HG03103 (cell line): ENCODE results near the gene ANO2.

Experiments
- ATAC-seq: cut with Tn5 transposase; IDR thresholded peaks from one replicate; pipeline ENCODE4 v1.9.1; 2021; ENCODE audit warnings: low read depth; ENCODE audit not compliant: unreplicated experiment

The ANO2 gene

DNA sequence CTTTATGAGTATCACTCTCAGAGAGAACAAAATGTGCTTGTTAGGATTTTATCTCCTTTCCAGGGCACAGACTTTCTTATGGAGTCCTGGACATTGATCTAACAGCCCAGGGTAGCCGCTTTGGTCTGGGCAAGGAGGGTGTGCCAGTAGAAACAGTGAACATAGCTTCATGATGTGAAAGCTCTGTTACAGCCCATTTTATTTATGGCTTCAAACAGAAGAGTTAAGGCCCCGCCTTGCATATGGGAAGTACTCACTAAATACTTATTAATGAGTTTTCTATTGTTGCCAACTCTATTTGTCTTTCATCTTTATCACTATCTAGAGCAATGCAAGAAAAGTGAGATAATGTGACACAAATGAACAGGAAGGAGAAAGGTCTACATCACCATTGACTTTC, 312.6 kb downstream of the ANO2 start:
- no peak for ATAC-seq

- ATAC-seq: no peak
Measured at GRCh38 chr12:5631497-5631896, 313.6 kb downstream of the ANO2 start.

GRCh38 chr12:5630726-5631125, 314.3 kb downstream of the ANO2 start:
- no peak for ATAC-seq

DNA sequence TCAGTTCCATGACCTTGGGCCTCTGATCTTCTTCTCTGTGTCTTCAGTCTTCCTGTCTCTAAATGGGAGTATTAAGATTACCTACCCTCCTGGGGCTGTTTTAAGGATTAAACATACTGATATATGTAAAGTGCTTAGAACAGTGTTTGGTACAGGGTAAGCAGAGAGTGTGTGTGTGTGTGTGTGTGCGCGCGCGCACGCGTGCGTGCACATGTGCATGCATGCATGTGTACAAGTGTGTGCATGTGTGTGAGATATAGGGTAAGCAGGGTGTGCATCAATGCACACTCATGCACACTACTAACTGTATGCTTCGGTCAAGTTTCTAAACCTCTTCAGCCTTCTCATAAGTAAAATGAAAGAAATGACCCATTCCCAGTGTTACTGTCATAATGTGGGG, 316.6 kb downstream of the ANO2 start:
- ATAC-seq: no peak

DNA sequence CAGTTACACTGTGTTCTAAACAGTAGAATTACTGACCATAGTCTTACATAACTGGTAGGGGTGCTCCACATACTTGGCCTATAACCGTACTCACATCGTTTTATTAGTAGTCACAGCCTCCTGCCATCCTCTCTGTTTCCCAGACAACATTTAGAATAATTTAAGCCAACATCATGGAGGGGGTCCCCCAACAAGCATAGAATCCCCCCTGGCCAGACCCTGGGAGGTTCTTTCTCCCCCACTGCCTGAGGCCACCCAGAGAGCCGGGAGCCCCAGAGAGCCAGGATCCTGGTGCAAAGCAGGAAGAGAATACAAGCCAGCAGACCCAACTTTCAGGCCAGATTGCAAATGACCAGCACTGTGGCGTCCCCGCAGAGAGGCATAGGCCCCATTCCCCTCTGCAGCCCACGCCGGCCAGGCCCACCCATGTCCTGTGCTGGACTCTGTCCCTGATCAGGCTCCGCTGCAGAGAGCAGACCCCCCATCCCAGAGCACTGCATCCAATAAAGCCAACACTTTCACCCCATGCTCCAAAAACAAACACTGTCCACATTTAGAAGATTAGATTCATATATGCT, 317.9 kb downstream of the ANO2 start:
- no peak for ATAC-seq

DNA sequence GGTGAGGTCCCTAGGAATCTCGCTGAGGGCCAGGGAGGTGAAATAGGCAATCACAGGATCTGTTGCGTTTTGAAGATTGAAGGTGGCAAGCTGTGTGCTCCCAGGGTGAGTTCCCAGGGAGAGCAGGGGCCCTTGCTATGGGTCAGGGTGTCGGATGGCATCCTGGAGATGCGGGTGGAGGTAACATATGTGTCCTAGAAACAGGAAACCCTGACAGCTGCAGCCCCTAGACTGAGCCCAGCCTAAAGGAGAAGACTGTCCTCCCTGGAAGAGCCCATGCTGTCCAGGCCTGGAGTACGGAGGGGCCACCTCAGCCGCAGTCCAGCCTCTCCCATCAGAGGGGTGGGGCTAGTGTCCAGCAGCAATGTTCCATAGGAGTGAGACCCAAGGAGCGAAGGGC, 318.9 kb downstream of the ANO2 start:
- no peak for ATAC-seq

- no peak for ATAC-seq
Measured at GRCh38 chr12:5624486-5625272, 320.4 kb downstream of the ANO2 start.

- no peak for ATAC-seq
Measured at GRCh38 chr12:5623411-5623810, 321.6 kb downstream of the ANO2 start.

DNA sequence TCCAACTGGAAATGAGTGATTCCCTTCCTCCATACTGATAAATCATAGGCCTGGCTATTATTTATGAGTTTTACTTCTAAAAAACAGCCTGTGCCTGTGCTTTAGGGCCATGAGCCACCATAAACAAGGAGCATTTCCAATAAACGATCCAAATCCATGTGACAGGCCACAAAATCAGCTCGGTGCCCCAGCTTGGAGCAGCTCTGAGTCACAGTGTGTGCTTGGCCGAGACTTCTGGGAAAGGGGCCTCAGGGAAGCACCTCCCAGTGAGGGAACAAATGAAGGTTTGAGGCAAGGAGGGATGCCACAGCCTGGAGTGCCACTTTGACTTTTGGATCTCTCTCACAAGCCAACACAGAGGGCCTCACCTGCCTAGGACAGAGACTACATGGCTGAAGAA, 322.8 kb downstream of the ANO2 start:
- no peak for ATAC-seq

DNA sequence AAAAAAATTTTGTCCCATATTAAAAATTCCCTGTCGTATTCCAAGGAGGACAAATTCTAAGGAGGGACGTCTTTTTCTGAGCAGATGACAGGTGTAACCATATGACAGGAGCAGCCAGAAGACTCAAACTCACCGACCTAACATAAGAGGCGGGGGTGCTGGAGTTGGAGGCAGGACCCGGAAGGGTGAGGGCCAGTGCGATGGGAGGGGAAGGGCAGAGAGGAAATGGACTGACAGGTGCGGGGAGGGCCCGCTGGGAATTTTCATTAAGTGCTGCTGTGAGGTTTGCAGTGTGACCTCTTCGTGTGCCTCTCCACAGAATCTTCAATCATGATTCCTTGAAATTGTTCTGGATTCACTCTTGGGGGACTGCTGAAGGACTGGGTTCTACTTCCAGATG, 323.7 kb downstream of the ANO2 start:
- ATAC-seq: no peak

DNA sequence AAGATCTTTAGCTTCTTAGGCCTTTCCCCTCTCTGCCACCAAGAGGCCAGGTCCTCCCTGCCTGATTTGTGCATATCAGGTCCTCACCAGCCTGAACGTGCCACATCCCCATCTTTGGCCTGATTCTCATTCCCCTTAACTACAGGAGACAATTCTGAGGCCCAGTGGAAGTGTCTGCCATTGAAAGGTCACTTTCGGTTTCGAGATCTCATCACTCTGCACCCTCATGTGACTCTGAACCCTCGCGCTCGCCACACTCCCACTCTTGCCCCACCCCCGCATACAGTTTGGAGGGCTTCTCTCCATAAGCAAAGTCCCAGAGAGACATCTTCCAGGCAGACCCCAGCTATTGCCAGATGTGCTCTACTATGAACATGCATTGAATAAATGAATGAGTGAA, 324.2 kb downstream of the ANO2 start:
- ATAC-seq: no peak

DNA sequence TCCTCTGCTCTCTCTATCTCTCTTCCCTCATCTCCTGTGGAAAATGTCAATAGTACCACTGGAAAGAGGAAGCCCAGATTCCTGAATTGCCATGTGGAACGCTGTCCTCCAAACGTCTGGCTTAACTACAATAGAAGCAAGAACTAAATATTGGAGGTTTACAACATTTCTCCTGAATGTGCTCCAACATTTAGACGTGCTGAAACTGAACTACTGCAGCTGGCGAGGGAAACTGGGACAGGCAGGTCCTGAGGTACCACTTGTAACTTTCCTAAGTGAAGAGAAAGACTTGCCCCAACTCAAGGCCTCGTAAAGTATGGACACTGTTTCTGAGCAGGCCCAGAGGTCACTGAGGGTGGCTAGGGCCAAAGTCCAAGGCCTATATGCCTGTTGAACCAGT, 325.4 kb downstream of the ANO2 start:
- ATAC-seq: no peak

DNA sequence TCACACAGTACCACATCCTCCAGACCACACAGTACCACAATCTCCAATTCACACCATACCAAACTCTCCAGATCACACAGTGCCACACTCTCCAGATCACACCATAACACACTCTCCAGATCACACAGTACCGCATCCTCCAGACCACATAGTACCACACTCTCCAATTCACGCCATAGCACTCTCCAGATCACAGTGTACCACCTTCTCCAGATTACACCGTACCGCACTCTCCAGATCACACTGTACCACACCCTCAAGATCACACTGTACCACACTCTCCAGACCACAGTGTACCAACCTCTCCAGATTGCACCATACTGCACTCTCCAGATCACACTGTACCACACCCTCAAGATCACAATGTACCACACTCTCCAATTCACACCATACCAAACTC, 328.2 kb downstream of the ANO2 start:
- ATAC-seq: no peak

DNA sequence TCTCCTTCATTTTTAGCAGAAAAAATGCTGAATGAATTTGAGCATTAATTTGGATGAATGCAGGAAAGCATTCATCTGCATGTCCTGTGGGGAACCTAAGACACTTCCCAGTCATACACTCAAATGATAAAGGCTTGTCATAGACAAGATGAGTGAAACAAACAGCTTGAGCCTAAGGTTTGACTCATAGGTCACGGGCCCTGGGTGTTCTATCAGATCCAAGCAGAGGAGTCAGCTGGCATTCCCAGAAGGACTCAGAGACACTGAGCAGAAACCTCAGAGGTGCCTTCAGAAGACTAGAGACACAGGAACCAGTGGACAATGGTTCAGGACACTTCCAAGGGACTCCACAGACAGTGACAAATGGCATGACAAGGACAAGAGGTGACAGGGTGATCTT, 329.3 kb downstream of the ANO2 start:
- ATAC-seq: no peak

GRCh38 chr12:5614256-5614655, 330.8 kb downstream of the ANO2 start:
- no peak for ATAC-seq

DNA sequence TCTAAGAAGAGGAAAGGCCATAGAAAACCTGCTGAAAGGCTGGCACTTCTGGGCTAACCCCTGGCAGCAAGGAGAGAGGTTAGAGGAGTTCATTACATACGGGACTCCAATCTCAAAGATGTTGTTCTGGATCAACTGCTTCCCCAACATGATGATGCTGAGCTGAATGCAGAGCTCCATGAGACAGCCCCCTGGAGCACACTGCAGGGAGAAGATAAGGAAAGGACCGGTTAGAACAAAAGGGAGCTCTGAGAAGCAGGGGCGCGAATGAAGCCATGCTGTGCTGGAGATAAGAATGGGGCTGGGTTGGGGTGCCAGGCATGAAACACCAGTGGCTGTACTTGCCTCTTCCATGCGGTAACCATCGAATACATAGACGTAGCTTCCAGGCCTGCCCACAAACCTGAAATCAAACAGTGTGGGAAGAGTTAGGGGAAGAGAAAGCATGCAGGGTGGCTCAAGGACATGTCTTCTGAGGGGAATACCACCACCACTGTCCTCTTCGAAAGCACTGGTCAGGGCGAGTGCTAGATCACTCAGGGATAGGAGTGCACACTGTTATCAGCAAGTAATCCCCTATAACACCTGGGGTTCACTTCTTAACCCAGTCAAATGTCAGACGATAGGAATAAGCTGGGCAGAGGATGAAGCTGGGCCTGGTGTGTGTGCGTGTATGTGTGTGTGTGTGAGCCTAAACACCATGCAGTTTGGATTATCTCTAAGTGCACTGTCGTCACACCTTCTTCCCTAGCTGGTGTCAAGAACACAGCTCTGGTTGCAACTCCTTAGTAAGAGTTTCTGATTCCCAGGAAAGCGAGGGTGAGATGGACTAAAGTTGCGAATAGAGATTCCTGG, 332.3 kb downstream of the ANO2 start:
- ATAC-seq: no peak

DNA sequence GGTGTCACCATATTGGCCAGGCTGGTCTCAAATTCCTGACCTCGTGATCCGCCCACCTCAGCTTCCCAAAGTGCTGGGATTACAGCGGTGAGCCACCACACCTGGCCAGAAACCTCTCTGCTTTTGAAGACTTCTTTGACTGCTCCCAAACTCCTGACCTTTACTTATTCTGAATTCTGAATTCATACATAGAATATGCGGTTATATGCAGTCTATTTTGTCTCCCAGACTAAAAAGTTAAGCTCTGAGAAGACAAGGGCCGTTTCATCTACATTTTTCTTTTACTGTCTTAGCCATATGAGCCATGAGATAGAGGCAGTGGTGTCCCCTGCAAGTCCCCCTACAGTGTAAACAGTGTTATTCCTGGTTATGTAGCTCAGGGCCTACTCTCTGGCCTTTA, 333.9 kb downstream of the ANO2 start:
- ATAC-seq: no peak

GRCh38 chr12:5599378-5599777, 345.7 kb downstream of the ANO2 start:
- ATAC-seq: no peak

- no peak for ATAC-seq
Measured at GRCh38 chr12:5593998-5594397, 351.1 kb downstream of the ANO2 start.

- ATAC-seq: no peak
Measured at GRCh38 chr12:5593086-5593485, 352.0 kb downstream of the ANO2 start.

- ATAC-seq: no peak
Measured at GRCh38 chr12:5592310-5592709, 352.7 kb downstream of the ANO2 start.

GRCh38 chr12:5590316-5590715, 354.7 kb downstream of the ANO2 start:
- ATAC-seq: no peak
